HepG2 (cell line): ENCODE results near the gene ULBP2. TPM values are rescaled to one million over a fixed set of nuclear protein-coding genes. Genes with fewer than 3 reads are reported as not detected.
A peak's percentile ranks its signal among the peaks of the same experiment; 100 is the strongest.

ENCODE experiments used
- ATAC-seq: fragments of 200-7000 bp; cut with Tn5 transposase; 3 replicates; pipeline ENCODE4 v1.9.1; 2020; ENCODE audit warnings: mild to moderate bottlenecking, moderate library complexity
- BruUV-seq: library from RNA; stranded (reverse); fragments of 400-500 nt; replicated peaks from 2 replicates; lab custom pipeline; 2021; lab: Mats Ljungman, UMichigan
- CTCF ChIA-PET: fragments of 300-600 bp; formaldehyde crosslinking; extraction: SDS; loops from one replicate; lab custom pipeline; 2021; ENCODE audit warnings: low total read pairs, inconsistent platforms, low intra/inter-chr PET ratio; lab: Yijun Ruan, JAX
- POLR2A ChIA-PET: fragments of 350-600 bp; sonication (Branson Sonifier 250); formaldehyde crosslinking; loops from one replicate; lab custom pipeline; 2020; ENCODE audit warnings: antibody characterized with exemption, inconsistent platforms; lab: Yijun Ruan, JAX
- DNase-seq: peaks from one replicate; pipeline ENCODE4 v3.0.0-alpha.2; 2015; ENCODE audit warnings: low spot score
- FAIRE-seq: peaks from 3 replicates; lab custom pipeline; 2011; peaks lifted over from hg19 to GRCh38; lab: Jason Lieb, UNC
- H2AFZ ChIP-seq: one replicate; pipeline ENCODE4 v1.6.1; 2011; ENCODE audit warnings: low read length, inconsistent platforms
- H3K27ac ChIP-seq: fragments of 300-600 bp; 3 replicates; pipeline ENCODE4 v1.8.0; 2011; ENCODE audit warnings: mixed run types, mild to moderate bottlenecking, mixed read lengths, low read length, inconsistent platforms; ENCODE audit not compliant: insufficient read depth; ENCODE audit errors: extremely low read length
- H3K27me3 ChIP-seq, 2 experiments: fragments of 200-600 bp in 1 of 2; 2 replicates in 1 of 2; 3 replicates in 1 of 2; pipeline versions ENCODE4 v1.6.0 to v1.8.0; 2011; ENCODE audit warnings: low read length in 2 of 2, mild to moderate bottlenecking in 2 of 2, moderate library complexity in 2 of 2, inconsistent platforms in 1 of 2; ENCODE audit not compliant: insufficient read depth in 2 of 2, control insufficient read depth in 1 of 2
- H3K36me3 ChIP-seq, 2 experiments: fragments of 200-600 bp in 1 of 2; replicated peaks in 1 of 2; 2 replicates in 1 of 2; 3 replicates in 1 of 2; pipeline versions ENCODE4 v1.5.1 to v1.8.0; 2011; ENCODE audit warnings: low read length in 2 of 2, inconsistent platforms in 1 of 2; ENCODE audit not compliant: insufficient read depth in 2 of 2, control insufficient read depth in 1 of 2
- H3K4me1 ChIP-seq: 2 replicates; pipeline ENCODE4 v1.5.1; 2012; ENCODE audit warnings: low read length, inconsistent platforms; ENCODE audit not compliant: insufficient read depth
- H3K4me2 ChIP-seq: 2 replicates; pipeline ENCODE4 v1.6.0; 2011; ENCODE audit warnings: low read depth, low read length, inconsistent platforms
- H3K4me3 ChIP-seq, 3 experiments: fragments of 200-600 bp in 1 of 3; sonication (generic), shearing (Covaris generic) in 1 of 3; replicated peaks in 1 of 3; 2 replicates each; pipeline ENCODE4 v1.5.1; 2011 to 2016; ENCODE audit warnings: low read length in 3 of 3, inconsistent platforms in 2 of 3, low read depth in 2 of 3, mild to moderate bottlenecking in 2 of 3, control low read depth in 1 of 3, mixed read lengths in 1 of 3; ENCODE audit not compliant: insufficient read depth in 1 of 3
- H3K79me2 ChIP-seq: one replicate; pipeline ENCODE4 v1.6.1; 2011; ENCODE audit warnings: low read length, inconsistent platforms; ENCODE audit not compliant: insufficient read depth
- H3K9ac ChIP-seq: 2 replicates; pipeline ENCODE4 v1.6.0; 2011; ENCODE audit warnings: mild to moderate bottlenecking, low read depth, low read length, inconsistent platforms; ENCODE audit not compliant: insufficient read depth
- H3K9me3 ChIP-seq: 2 replicates; pipeline ENCODE4 v1.5.1; 2012; ENCODE audit warnings: mild to moderate bottlenecking, low read length
- H4K20me1 ChIP-seq: 2 replicates; pipeline ENCODE4 v1.6.0; 2011; ENCODE audit warnings: inconsistent platforms, mild to moderate bottlenecking, low read length, moderate library complexity; ENCODE audit not compliant: insufficient read depth
- CBX5 ChIP-seq: sonication (generic); formaldehyde crosslinking; IDR thresholded peaks from 2 replicates; pipeline ENCODE4 v1.4.0; 2020; ENCODE audit warnings: missing genetic modification reagents, borderline replicate concordance
- DR1 ChIP-seq: sonication (generic); formaldehyde crosslinking; IDR thresholded peaks from 2 replicates; pipeline ENCODE4 v1.8.0; 2021; ENCODE audit warnings: mild to moderate bottlenecking, missing genetic modification reagents, inconsistent platforms
- HNF4G ChIP-seq, 2 experiments: sonication (generic) in 1 of 2; formaldehyde crosslinking in 1 of 2; IDR thresholded peaks; 2 replicates each; pipeline versions ENCODE4 v1.4.0 to v1.6.1; 2011 to 2020; ENCODE audit warnings: borderline replicate concordance in 2 of 2, low read depth in 2 of 2, mild to moderate bottlenecking in 2 of 2, low read length in 1 of 2, missing genetic modification reagents in 1 of 2, moderate library complexity in 1 of 2
- IRF2 ChIP-seq: IDR thresholded peaks from 2 replicates; pipeline ENCODE4 v1.6.1; 2018; ENCODE audit warnings: missing genetic modification reagents, missing compliant biosample characterization
- MLLT10 ChIP-seq: sonication (generic); formaldehyde crosslinking; IDR thresholded peaks from 2 replicates; pipeline ENCODE4 v1.4.0; 2020; ENCODE audit warnings: missing genetic modification reagents
- MYPOP ChIP-seq: sonication (generic); formaldehyde crosslinking; IDR thresholded peaks from 2 replicates; pipeline ENCODE4 v1.8.1; 2023; ENCODE audit warnings: mild to moderate bottlenecking, moderate library complexity, missing genetic modification reagents
- NFE2L1 ChIP-seq: sonication (generic); formaldehyde crosslinking; IDR thresholded peaks from 2 replicates; pipeline ENCODE4 v1.4.0; 2020; ENCODE audit warnings: missing genetic modification reagents, mild to moderate bottlenecking, borderline replicate concordance
- NR0B2 ChIP-seq: sonication (generic); formaldehyde crosslinking; IDR thresholded peaks from 2 replicates; pipeline ENCODE4 v1.4.0; 2020; ENCODE audit warnings: mild to moderate bottlenecking, missing genetic modification reagents
- PCBP2 ChIP-seq: fragments of 200-400 bp; formaldehyde crosslinking; optimal IDR thresholded peaks from 2 replicates; pipeline ENCODE3; 2018; ENCODE audit warnings: low read length, low read depth; ENCODE audit not compliant: poor library complexity, severe bottlenecking
- PPARG ChIP-seq: conservative IDR thresholded peaks from 2 replicates; pipeline ENCODE4 v1.6.1; 2016; ENCODE audit warnings: missing biosample characterization, missing genetic modification reagents
- RBM22 ChIP-seq: fragments of 200-400 bp; formaldehyde crosslinking; optimal IDR thresholded peaks from 2 replicates; pipeline ENCODE3; 2017; ENCODE audit warnings: mild to moderate bottlenecking, low read length, moderate library complexity
- ZBTB21 ChIP-seq: sonication (generic); formaldehyde crosslinking; IDR thresholded peaks from 2 replicates; pipeline ENCODE4 v1.4.0; 2020; ENCODE audit warnings: missing genetic modification reagents
- ZNF430 ChIP-seq: sonication (generic); formaldehyde crosslinking; IDR thresholded peaks from 2 replicates; pipeline ENCODE4 v1.9.0; 2021; ENCODE audit warnings: mild to moderate bottlenecking, missing genetic modification reagents
- ZNF572 ChIP-seq: sonication (generic); formaldehyde crosslinking; IDR thresholded peaks from 2 replicates; pipeline ENCODE4 v1.5.1; 2020; ENCODE audit warnings: mild to moderate bottlenecking, missing genetic modification reagents
- ZNF788 ChIP-seq: sonication (generic); formaldehyde crosslinking; IDR thresholded peaks from 2 replicates; pipeline ENCODE4 v1.5.0; 2020; ENCODE audit warnings: mild to moderate bottlenecking, missing genetic modification reagents, borderline replicate concordance
- ZNF891 ChIP-seq: sonication (generic); formaldehyde crosslinking; IDR thresholded peaks from 2 replicates; pipeline ENCODE4 v1.5.0; 2020; ENCODE audit warnings: mild to moderate bottlenecking, missing genetic modification reagents
- WGBS: methylation state at CpG from one replicate; pipeline ENCODE4 v1.1.6; 2017; ENCODE audit warnings: low lambda C conversion rate; 5-methylcytosine and 5-hydroxymethylcytosine counted together
- in situ Hi-C: cut with HindIII; loops from 2 replicates; pipeline ENCODE4 v1.10.0; 2017; ENCODE audit warnings: low pct_unique_long_range_greater_than_20kb; ENCODE audit not compliant: extremely low pct_ligation_motif_present
- intact Hi-C: fragments of 100-400 bp; cut with micrococcal nuclease; formaldehyde crosslinking; loops from one replicate; pipeline ENCODE4 v1.10.0; 2022; ENCODE audit not compliant: unreplicated experiment
- polyA plus RNA-seq, 8 experiments: library from polyadenylated mRNA; depleted of rRNA in 3 of 8; stranded (reverse) in 7 of 8; unstranded in 1 of 8; fragments of >200 nt; fragmentation: Illumina TruSeq in 4 of 8; extraction: Trizol in 4 of 8; gene quantifications; 2 replicates each; pipeline versions ENCODE4 v1.2.1 to v1.2.3, GENCODE V29; 2011 to 2016; ENCODE audit warnings: low read depth in 4 of 8, missing spikeins in 1 of 8, mixed read lengths in 1 of 8; ENCODE audit not compliant: insufficient read depth in 1 of 8
- total RNA-seq, 5 experiments: library from RNA; depleted of rRNA; stranded (reverse); fragments of >200 nt; fragmentation: Illumina TruSeq; extraction: Trizol; gene quantifications; 2 replicates each; pipeline ENCODE4 v1.2.3, GENCODE V29; 2016; ENCODE audit warnings: low read depth in 1 of 5
- TF ChIP-seq, protein P1 (sequence below): sonication (generic); formaldehyde crosslinking; IDR thresholded peaks from 2 replicates; pipeline ENCODE4 v1.4.0; 2020; ENCODE audit warnings: missing genetic modification reagents
- TF ChIP-seq, protein P2 (sequence below): conservative IDR thresholded peaks from 2 replicates; pipeline ENCODE4 v1.6.1; 2018; ENCODE audit warnings: missing genetic modification reagents

ULBP2 gene
- total and polyA plus RNA-seq, 2 of the 13 experiments (the other 11 are each of a cell fraction or from before 2014, with no cell fraction given), result not detected

- H3K4me3 ChIP-seq, result no peak overlapping the region
- intact Hi-C loops, result no loop called here
- H3K9ac ChIP-seq, result no peak overlapping the region
- FAIRE-seq (no peak), DNase-seq (no peak), ATAC-seq (peak; percentile 25)
- no peaks in the 10 kb centered on the region for H4K20me1 ChIP-seq
- no TSS peak for BruUV-seq
- in situ Hi-C loops, result no loop called here
- H3K27me3 ChIP-seq, result peaks cover 5 to 45% of the 10 kb centered on the region in 2 experiments
- peaks cover 4% of the 10 kb centered on the region; the same call in 1 of the 2 replicates for H3K4me1 ChIP-seq
- no peak overlapping the region for H3K27ac ChIP-seq
- H3K9me3 ChIP-seq, result no peaks in the 10 kb centered on the region
- H3K36me3 ChIP-seq, result no peaks in the 10 kb centered on the region
- no peaks in the 10 kb centered on the region for H3K79me2 ChIP-seq
- no peak overlapping the region for H2AFZ ChIP-seq
- WGBS, result 31% methylated on average over 6 of the region's 7 CpGs
- TF ChIP-seq RBM22 (no peak), CBX5 (CRISPR knock-in tag) (no peak), DR1 (no peak), ZNF788 (CRISPR knock-in tag) (no peak), PPARG (CRISPR knock-in tag) (no peak), NR0B2 (no peak), ZBTB21 (CRISPR knock-in tag) (no peak), ZNF891 (CRISPR knock-in tag) (no peak), HNF4G (IDR thresholded peaks at IDR 0.05; ENCODE audit: borderline replicate concordance, low read depth, low read length) (no peak), HNF4G (CRISPR knock-in tag; IDR thresholded peaks at IDR 0.05; ENCODE audit: borderline replicate concordance, low read depth) (no peak), MYPOP (no peak), PCBP2 (no peak), ZNF572 (no peak), MLLT10 (CRISPR knock-in tag) (no peak), IRF2 (CRISPR knock-in tag) (no peak), NFE2L1 (CRISPR knock-in tag) (no peak), ZNF430 (CRISPR knock-in tag) (no peak)
- TF ChIP-seq, protein P1, sequence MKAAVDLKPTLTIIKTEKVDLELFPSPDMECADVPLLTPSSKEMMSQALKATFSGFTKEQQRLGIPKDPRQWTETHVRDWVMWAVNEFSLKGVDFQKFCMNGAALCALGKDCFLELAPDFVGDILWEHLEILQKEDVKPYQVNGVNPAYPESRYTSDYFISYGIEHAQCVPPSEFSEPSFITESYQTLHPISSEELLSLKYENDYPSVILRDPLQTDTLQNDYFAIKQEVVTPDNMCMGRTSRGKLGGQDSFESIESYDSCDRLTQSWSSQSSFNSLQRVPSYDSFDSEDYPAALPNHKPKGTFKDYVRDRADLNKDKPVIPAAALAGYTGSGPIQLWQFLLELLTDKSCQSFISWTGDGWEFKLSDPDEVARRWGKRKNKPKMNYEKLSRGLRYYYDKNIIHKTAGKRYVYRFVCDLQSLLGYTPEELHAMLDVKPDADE (CRISPR knock-in tag), result no peak
- TF ChIP-seq, protein P2, sequence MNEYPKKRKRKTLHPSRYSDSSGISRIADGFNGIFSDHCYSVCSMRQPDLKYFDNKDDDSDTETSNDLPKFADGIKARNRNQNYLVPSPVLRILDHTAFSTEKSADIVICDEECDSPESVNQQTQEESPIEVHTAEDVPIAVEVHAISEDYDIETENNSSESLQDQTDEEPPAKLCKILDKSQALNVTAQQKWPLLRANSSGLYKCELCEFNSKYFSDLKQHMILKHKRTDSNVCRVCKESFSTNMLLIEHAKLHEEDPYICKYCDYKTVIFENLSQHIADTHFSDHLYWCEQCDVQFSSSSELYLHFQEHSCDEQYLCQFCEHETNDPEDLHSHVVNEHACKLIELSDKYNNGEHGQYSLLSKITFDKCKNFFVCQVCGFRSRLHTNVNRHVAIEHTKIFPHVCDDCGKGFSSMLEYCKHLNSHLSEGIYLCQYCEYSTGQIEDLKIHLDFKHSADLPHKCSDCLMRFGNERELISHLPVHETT, result no peak
- H3K4me2 ChIP-seq, result peak overlapping the region; percentile 49
- ChIA-PET POLR2A (no interaction called here), CTCF (no interaction called here)
These were observed 20.8 kb downstream of the ULBP2 start for GRCh38 chr6:149962461-149963211.
